Activated CD4-positive, CD25-positive, alpha-beta regulatory T cell (primary cell): ENCODE results near the gene PARD3.

Experiments used
- DNase-seq, 4 experiments: peaks; one replicate each; lab custom pipeline; 2025; lab: John Stamatoyannopoulos, UW

PARD3 gene

GRCh38 chr10:34156781-34157425 is 658.2 kb downstream of the PARD3 start:
- no peak for DNase-seq

DNA sequence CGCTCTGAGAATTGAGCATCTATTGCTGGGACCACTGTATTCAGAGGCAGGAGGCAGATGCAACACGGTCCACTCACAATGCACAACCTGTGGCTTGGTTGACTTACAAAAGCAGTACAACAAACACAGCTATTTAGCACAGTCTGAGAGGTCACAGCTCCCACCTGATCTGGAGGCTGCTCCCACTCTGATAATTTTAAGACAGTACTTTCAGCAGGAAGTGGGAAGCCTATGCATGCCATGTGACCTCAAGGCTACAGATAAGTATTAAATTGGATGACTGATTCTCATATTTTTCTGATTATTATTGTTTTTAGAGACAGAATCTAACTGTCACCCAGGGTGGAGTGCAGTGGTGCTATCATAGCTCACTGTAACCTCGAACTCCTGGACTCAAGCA is 659.3 kb downstream of the PARD3 start:
- no peak for DNase-seq

GRCh38 chr10:34154383-34154900 is 660.7 kb downstream of the PARD3 start:
- DNase-seq = no peak

DNA sequence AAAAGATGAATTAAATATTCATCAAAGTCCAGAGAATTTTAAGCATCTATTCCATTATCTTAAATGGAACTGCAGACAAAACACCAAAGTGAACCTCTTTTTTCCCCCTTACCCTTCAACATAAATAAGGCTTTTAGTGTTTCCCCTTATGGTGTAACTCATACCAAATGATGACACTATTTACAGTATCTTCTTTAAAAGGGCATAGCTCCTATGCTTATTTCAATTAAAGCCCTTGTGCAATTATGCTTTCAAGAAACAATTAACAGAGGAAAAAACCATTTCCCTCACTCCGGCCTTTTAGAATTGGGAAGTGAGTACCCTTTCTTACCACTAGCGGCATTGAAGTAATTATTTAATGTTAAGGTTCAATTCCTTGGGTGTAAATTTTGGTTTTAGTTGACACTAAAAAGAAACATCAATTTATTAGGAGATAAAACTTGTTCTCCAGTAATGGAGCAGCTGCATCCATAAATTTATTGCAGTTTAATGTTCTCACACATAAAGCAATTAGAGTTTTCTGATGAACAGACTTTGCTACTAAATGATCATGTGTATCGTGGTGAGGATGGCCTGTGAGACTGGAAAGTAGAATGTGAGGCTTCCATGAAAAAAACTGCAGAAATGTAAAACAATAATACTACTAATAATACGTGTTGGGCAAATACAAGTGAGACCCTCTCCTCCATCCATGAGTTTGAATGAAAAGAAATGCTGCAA is 661.3 kb downstream of the PARD3 start:
- no peak for DNase-seq

DNA sequence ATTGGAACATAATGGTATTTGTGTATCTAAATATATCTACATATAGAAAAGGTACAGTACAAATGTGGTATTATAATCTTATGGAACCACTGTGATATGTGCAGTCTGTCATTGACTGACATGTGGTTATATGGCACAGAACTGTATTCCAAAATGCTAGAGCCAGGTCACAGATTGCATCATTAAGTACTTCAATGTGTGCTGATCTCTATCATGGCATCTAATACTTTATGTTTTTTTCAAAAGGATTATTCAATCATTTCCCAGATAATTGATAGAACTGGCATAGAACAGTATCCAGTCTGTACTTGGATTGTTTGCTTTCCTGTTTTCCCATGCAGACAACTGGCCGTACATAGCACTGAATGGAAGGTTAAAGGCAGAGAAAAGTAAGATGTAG is 662.7 kb downstream of the PARD3 start:
- DNase-seq = no peak

- DNase-seq = no peak
Observed at GRCh38 chr10:34151931-34152330, 663.2 kb downstream of the PARD3 start.

GRCh38 chr10:34151481-34151880 is 663.6 kb downstream of the PARD3 start:
- no peak for DNase-seq

GRCh38 chr10:34150103-34150502 is 665.0 kb downstream of the PARD3 start:
- DNase-seq = no peak

- no peak for DNase-seq
Observed at GRCh38 chr10:34148305-34148657, 666.8 kb downstream of the PARD3 start.

DNA sequence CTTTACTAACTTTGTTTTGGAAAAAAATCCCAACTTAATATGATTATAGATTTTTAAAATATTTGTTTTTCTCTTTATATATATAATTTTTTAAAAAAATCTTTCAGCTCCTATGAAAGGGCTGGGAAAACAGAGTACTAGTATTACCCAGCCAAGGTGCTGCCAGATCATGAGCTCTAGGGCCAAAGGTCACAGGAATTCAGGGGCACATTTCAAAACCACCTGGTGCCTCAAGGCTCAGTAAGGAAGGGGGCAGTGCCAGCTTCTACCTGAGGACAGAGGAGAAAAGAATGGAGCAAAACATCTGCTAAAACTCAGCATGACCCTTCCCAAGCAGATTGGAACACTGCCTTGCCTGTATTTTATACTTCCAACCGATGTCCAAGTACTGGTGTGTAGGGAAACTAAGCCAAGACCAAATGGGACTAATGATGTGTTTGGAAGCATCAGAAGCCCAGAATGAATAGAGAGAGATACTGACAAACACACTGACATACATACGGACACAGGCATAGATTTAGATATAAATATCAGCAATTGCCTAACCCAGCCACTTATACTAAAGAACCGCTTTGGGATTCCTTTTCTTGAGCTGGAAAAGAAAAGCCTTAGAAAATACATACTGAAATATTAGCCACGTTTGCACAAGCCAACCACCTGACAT is 667.3 kb downstream of the PARD3 start:
- no peak for DNase-seq

- no peak for DNase-seq
Observed at GRCh38 chr10:34145715-34146114, 669.4 kb downstream of the PARD3 start.

- no peak for DNase-seq
Observed at GRCh38 chr10:34143466-34143865, 671.6 kb downstream of the PARD3 start.

DNA sequence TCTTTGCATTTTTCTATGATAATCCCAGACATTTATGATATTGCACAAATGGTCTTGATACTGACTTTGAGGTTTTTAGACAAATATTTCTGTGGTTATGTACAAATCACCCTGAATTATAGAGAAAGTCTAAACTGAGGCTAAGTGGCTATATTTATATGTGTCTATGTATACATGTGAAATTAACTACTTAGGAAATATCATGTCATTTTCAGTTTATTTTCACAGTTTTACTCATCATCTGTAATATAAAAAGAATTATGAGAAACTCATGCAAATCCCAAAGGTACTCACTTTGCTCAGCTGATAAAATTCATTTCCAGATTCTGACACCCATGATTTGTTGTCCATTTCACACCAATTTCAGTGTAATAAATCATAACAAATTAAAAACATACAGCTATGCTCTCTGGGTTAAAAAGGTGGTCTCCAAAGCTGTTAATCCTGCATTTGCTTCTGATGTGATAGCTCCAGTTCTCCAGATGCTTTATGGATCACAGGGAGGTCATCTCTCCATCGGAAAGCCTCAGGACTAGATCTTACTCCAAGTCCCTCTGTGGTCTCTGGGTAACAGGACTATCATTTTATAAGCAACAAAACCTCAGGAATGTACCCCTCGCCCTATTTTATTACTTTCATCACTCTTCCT is 673.9 kb downstream of the PARD3 start:
- DNase-seq = no peak

DNA sequence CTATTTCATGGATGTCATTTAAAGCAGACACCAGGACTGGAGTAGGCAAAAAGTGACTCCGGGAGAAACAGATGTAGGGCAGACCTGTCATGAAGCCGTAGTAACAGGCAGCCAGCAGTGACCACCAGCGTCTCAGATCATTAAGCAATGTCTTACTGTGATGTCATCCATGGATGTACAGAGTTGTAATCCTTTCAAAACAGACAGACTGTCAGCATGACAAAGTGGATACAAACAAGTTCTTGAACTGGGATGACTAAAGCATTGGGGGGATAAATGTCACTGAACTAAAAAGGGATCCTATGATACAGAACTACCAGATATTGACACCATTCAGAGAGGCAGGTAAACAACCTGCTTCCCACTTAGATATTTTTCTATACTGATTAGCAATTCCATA is 675.5 kb downstream of the PARD3 start:
- no peak for DNase-seq

- no peak for DNase-seq
Observed at GRCh38 chr10:34137955-34138354, 677.1 kb downstream of the PARD3 start.

GRCh38 chr10:34137201-34137600 is 677.9 kb downstream of the PARD3 start:
- DNase-seq = no peak

DNA sequence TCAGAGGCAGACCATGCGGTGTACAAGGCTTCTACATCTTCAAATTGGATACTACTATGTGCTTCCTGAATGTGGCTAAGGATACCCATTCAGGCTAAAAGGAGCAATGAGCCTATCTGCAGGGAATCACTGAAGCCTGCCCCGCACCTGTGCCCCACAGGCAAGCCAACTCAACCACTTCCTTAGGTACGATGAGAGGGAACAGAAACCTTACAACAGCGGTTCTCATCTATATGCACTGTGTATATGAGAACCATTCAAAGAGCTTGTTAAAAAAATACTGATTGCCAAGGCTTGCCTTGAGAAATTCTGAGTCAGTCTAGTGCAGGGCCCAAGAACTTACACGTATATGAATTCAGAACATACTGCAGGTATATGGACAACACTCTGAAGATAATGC is 679.6 kb downstream of the PARD3 start:
- no peak for DNase-seq

DNA sequence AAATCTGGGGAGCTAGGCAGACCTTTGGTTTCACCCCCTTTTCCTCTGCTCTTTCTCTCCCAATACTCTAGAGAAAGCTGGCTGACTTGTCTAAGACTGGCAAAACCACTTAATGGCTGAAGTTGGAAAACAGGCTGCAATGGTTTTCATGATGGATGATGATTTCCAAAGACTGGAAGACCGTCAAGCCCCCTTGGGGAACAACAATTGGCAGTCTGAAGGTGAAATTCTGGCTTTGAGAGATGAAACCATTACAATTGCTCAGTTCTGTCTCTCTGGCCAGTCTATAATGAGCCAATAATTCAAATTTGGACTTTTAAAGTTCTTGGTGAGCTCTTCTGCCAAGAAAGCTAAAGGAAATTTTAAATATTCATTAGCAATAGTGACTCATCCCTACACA is 680.5 kb downstream of the PARD3 start:
- no peak for DNase-seq

GRCh38 chr10:34133406-34133805 is 681.7 kb downstream of the PARD3 start:
- DNase-seq = no peak

DNA sequence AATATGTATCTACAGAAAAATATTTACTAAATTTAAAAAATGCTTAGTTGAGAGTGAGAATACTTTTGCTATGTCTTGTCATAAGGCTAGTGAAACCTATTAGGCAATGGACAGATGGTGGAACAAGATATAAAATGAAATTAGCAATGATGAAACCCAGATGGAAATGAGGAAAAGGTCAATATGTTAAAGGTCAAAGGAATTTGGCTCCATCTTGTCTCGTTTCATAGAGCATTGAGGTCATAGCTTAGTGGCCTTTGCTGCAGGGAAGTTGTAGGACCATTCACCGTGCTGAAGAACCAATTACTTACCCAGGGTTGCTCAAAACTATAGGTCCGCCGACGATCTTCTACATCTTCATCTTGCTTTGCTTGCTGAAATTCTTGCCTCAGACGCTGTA is 683.9 kb downstream of the PARD3 start:
- DNase-seq = no peak

- DNase-seq = no peak
Observed at GRCh38 chr10:34127676-34128075, 687.4 kb downstream of the PARD3 start.

DNA sequence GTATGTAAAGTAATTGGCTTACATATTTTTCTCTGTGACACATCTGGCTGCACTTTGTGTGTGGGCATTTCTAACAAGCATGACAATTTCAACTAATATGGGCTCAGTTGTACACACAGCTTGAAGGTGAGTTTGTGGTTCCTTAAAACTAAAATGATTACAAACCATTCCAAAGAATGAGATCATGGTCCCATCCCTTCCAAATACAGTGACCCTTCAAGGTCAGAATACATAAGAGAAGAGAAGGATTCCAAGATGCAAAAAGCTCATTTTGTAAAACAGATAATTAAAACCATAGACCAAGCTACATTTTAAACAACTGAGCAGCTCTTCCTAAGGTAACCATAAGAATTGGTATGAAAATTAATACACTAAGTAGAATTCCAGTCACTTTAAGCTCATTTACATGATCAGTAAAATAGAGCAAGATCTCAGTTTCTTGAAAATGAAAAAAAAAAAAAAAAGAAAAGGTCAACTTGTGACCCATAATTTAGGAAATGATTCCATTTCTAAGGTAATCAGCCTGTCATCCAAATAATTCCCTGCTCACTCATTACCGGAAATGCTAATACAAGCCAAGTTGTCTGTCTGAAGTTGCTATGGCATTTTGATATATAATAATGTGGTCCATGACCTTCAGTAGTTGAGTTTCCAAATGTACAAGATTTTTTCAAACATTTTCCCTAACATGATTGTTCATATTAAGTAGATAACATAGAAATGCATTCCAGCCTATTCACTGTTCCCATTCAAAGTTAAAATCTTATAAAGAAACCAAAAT is 688.5 kb downstream of the PARD3 start:
- DNase-seq = no peak
